NCI-H146 treated with DMSO at 0.1 percent for 48 hours (cell line): ENCODE results near the gene ADARB2.

Source experiments
- DNase-seq: peaks from one replicate; lab custom pipeline; 2025; ENCODE audit not compliant: unreplicated experiment; lab: John Stamatoyannopoulos, UW

ADARB2 gene

GRCh38 chr10:1128649-1129048 lies 608.7 kb downstream of the ADARB2 start:
- DNase-seq = no peak

- no peak for DNase-seq
Measured at GRCh38 chr10:1128115-1128514, 609.2 kb downstream of the ADARB2 start.

GRCh38 chr10:1127629-1128028 lies 609.7 kb downstream of the ADARB2 start:
- DNase-seq = no peak
